Hepatocyte (in vitro differentiated cells): ENCODE results near the gene VASP.

ENCODE experiments used
- CTCF ChIP-seq: fragments of 200-600 bp; sonication (generic); IDR thresholded peaks from 2 replicates; pipeline ENCODE4 v1.5.1; 2016; ENCODE audit warnings: antibody characterized with exemption, mild to moderate bottlenecking; ENCODE audit not compliant: poor library complexity
- EZH2phosphoT487 ChIP-seq: fragments of 200-600 bp; sonication (generic); IDR thresholded peaks from one replicate; pipeline ENCODE4 v1.6.1; 2018; ENCODE audit warnings: antibody characterized with exemption, mild to moderate bottlenecking, low read depth, moderate library complexity; ENCODE audit not compliant: unreplicated experiment, severe bottlenecking

GRCh38 chr19:45468159-45468651 is 39.1 kb upstream of the VASP start:
- TF ChIP-seq CTCF, result no peak
- TF ChIP-seq EZH2phosphoT487, result no peak
